ENCODE measurements around the gene DIAPH2.

Gene DIAPH2

GRCh38 chrX:97398030-97398551 lies 713.4 kb downstream of the DIAPH2 start:
- no peak for DNase-seq (ENCODE audit: low read depth)
- no peak for TF ChIP-seq POLR2A (IDR thresholded peaks at IDR 0.05; ENCODE audit: extremely low read depth, insufficient read length)
- TF ChIP-seq CTCF (IDR thresholded peaks at IDR 0.05; ENCODE audit: low read depth, low read length), result no peak
- H3K4me3 ChIP-seq (ENCODE audit: low read depth, low read length), result no peak overlapping the region

GRCh38 chrX:97399400-97399799 lies 714.8 kb downstream of the DIAPH2 start:
- no peak for DNase-seq (ENCODE audit: low read depth)
- no peak overlapping the region for H3K4me3 ChIP-seq (ENCODE audit: low read depth, low read length)
- TF ChIP-seq MAX (IDR thresholded peaks at IDR 0.05; ENCODE audit: low read depth, low read length) (no peak), CTCF (IDR thresholded peaks at IDR 0.05; ENCODE audit: low read depth, low read length) (no peak), POLR2A (IDR thresholded peaks at IDR 0.05; ENCODE audit: extremely low read depth, insufficient read length) (no peak), MYC (IDR thresholded peaks at IDR 0.05; ENCODE audit: low read depth, low read length) (no peak)

- no peak for TF ChIP-seq MAX (IDR thresholded peaks at IDR 0.05; ENCODE audit: low read depth, low read length)
- TF ChIP-seq CTCF (IDR thresholded peaks at IDR 0.05; ENCODE audit: low read depth, low read length), result no peak
- TF ChIP-seq MYC (IDR thresholded peaks at IDR 0.05; ENCODE audit: low read depth, low read length), result no peak
- TF ChIP-seq POLR2A (IDR thresholded peaks at IDR 0.05; ENCODE audit: extremely low read depth, insufficient read length), result no peak
- no peak for DNase-seq (ENCODE audit: low read depth)
- no peak overlapping the region for H3K4me3 ChIP-seq (ENCODE audit: low read depth, low read length)
Observed at GRCh38 chrX:97400492-97400891, 715.9 kb downstream of the DIAPH2 start.

- no peak for TF ChIP-seq MAX (IDR thresholded peaks at IDR 0.05; ENCODE audit: low read depth, low read length)
- TF ChIP-seq MYC (IDR thresholded peaks at IDR 0.05; ENCODE audit: low read depth, low read length), result no peak
- TF ChIP-seq CTCF (IDR thresholded peaks at IDR 0.05; ENCODE audit: low read depth, low read length), result no peak
- no peak for TF ChIP-seq POLR2A (IDR thresholded peaks at IDR 0.05; ENCODE audit: extremely low read depth, insufficient read length)
- H3K4me3 ChIP-seq (ENCODE audit: low read depth, low read length), result no peak overlapping the region
- no peak for DNase-seq (ENCODE audit: low read depth)
Observed at GRCh38 chrX:97401154-97401553, 716.5 kb downstream of the DIAPH2 start.

GRCh38 chrX:97401586-97402136 lies 717.0 kb downstream of the DIAPH2 start:
- no peak overlapping the region for H3K4me3 ChIP-seq (ENCODE audit: low read depth, low read length)
- TF ChIP-seq CTCF (IDR thresholded peaks at IDR 0.05; ENCODE audit: low read depth, low read length) (no peak), POLR2A (IDR thresholded peaks at IDR 0.05; ENCODE audit: extremely low read depth, insufficient read length) (no peak), MYC (IDR thresholded peaks at IDR 0.05; ENCODE audit: low read depth, low read length) (no peak), MAX (IDR thresholded peaks at IDR 0.05; ENCODE audit: low read depth, low read length) (no peak)
- peak; percentile 10 for DNase-seq (ENCODE audit: low read depth)

GRCh38 chrX:97402333-97402732 lies 717.7 kb downstream of the DIAPH2 start:
- TF ChIP-seq POLR2A (IDR thresholded peaks at IDR 0.05; ENCODE audit: extremely low read depth, insufficient read length) (no peak), CTCF (IDR thresholded peaks at IDR 0.05; ENCODE audit: low read depth, low read length) (no peak), MAX (IDR thresholded peaks at IDR 0.05; ENCODE audit: low read depth, low read length) (no peak), MYC (IDR thresholded peaks at IDR 0.05; ENCODE audit: low read depth, low read length) (no peak)
- no peak overlapping the region for H3K4me3 ChIP-seq (ENCODE audit: low read depth, low read length)
- DNase-seq (ENCODE audit: low read depth), result no peak

Measured in NB4 (cell line).